B cell (primary cell): Measurements from ENCODE around the gene RPL6. TPM values are rescaled to one million over a fixed set of nuclear protein-coding genes. Genes with fewer than 3 reads are reported as not detected.

Source experiments
- ATAC-seq: fragments of 200-7000 bp; cut with Tn5 transposase; one replicate; pipeline ENCODE4 v1.10.0; 2021; ENCODE audit warnings: low read depth, mild to moderate bottlenecking, moderate number of reproducible peaks, moderate library complexity
- CTCF ChIA-PET: fragments of 350-600 bp; sonication (Branson Sonifier 250); formaldehyde crosslinking; loops from one replicate; lab custom pipeline; 2021; ENCODE audit warnings: antibody characterized with exemption, inconsistent platforms; lab: Charles Lee
- POLR2A ChIA-PET: fragments of 350-600 bp; sonication (Branson Sonifier 250); formaldehyde crosslinking; loops from one replicate; lab custom pipeline; 2021; ENCODE audit warnings: antibody characterized with exemption; lab: Charles Lee
- DNase-seq: peaks from one replicate; pipeline ENCODE4 v3.0.0; 2013
- H2AFZ ChIP-seq: 2 replicates; pipeline ENCODE4 v1.6.1; 2012; ENCODE audit warnings: mild to moderate bottlenecking, low read depth, low read length; ENCODE audit not compliant: insufficient read depth, poor library complexity, severe bottlenecking
- H3K27ac ChIP-seq, 2 donors: 1 replicate in 1 of 2; 2 replicates in 1 of 2; pipeline ENCODE4 v1.5.1; 2012 to 2013; ENCODE audit warnings: low read length in 2 of 2, mild to moderate bottlenecking in 2 of 2, moderate library complexity in 1 of 2
- H3K27me3 ChIP-seq, 4 experiments: fragments of 200-600 bp in 1 of 4; sonication (generic) in 1 of 4; replicated peaks in 1 of 4; 1 replicate in 2 of 4; 2 replicates in 2 of 4; pipeline versions ENCODE4 v1.6.1 to v1.7.0; 2013 to 2016; ENCODE audit warnings: low read length in 3 of 4, mild to moderate bottlenecking in 2 of 4, mixed read lengths in 1 of 4, moderate library complexity in 1 of 4; ENCODE audit not compliant: insufficient read depth in 4 of 4, control insufficient read depth in 3 of 4; ENCODE audit errors: control extremely low read depth in 1 of 4
- H3K36me3 ChIP-seq, 2 experiments: replicated peaks in 1 of 2; 1 replicate in 1 of 2; 2 replicates in 1 of 2; pipeline versions ENCODE4 v1.6.1 to v1.7.1; 2013; ENCODE audit warnings: low read length in 1 of 2; ENCODE audit not compliant: insufficient read depth in 2 of 2, control insufficient read depth in 1 of 2; ENCODE audit errors: control extremely low read depth in 1 of 2, extremely low read depth in 1 of 2
- H3K4me1 ChIP-seq, 2 donors: fragments of 200-600 bp in 1 of 2; sonication (generic) in 1 of 2; 1 replicate in 1 of 2; 2 replicates in 1 of 2; pipeline versions ENCODE4 v1.5.1 to v1.6.1; 2013 to 2017; ENCODE audit warnings: low read length in 2 of 2; ENCODE audit not compliant: control insufficient read depth in 2 of 2, insufficient read depth in 2 of 2
- H3K4me2 ChIP-seq: replicated peaks from 2 replicates; pipeline ENCODE3; 2012; ENCODE audit warnings: mild to moderate bottlenecking, low read depth, low read length; ENCODE audit not compliant: poor library complexity, severe bottlenecking
- H3K4me3 ChIP-seq, 5 experiments: fragments of 200-600 bp in 1 of 5; sonication (generic) in 1 of 5; 1 replicate in 3 of 5; 2 replicates in 2 of 5; pipeline versions ENCODE4 v1.5.1 to v1.7.0; 2011 to 2016; ENCODE audit warnings: low read length in 4 of 5, mild to moderate bottlenecking in 4 of 5, low read depth in 2 of 5, control low read depth in 1 of 5, moderate library complexity in 1 of 5; ENCODE audit not compliant: insufficient read depth in 1 of 5; ENCODE audit errors: control extremely low read depth in 1 of 5, extremely low read depth in 1 of 5
- H3K79me2 ChIP-seq: fragments of 200-600 bp; sonication (generic); one replicate; pipeline ENCODE4 v1.6.0; 2016; ENCODE audit warnings: low read length; ENCODE audit not compliant: control insufficient read depth, insufficient read depth
- H3K9ac ChIP-seq: fragments of 200-600 bp; sonication (generic); 2 replicates; pipeline ENCODE4 v1.6.1; 2017; ENCODE audit warnings: mild to moderate bottlenecking, low read length, moderate library complexity
- H3K9me3 ChIP-seq, 3 donors: one replicate each; pipeline versions ENCODE4 v1.6.1 to v1.7.1; 2013; ENCODE audit warnings: low read length in 2 of 3; ENCODE audit not compliant: control insufficient read depth in 2 of 3, insufficient read depth in 1 of 3; ENCODE audit errors: control extremely low read depth in 1 of 3
- H4K20me1 ChIP-seq: 2 replicates; pipeline ENCODE4 v1.6.0; 2012; ENCODE audit warnings: mild to moderate bottlenecking, low read length; ENCODE audit not compliant: insufficient read depth, control insufficient read depth, poor library complexity, severe bottlenecking
- H3K27ac Mint-ChIP-seq: one replicate; pipeline ENCODE4 v1.8.0; 2021; ENCODE audit warnings: mixed read lengths
- H3K27me3 Mint-ChIP-seq: one replicate; pipeline ENCODE4 v1.8.0; 2021; ENCODE audit warnings: mixed read lengths
- H3K4me1 Mint-ChIP-seq: one replicate; pipeline ENCODE4 v1.8.0; 2021; ENCODE audit warnings: mixed read lengths
- H3K4me3 Mint-ChIP-seq: one replicate; pipeline ENCODE4 v1.8.0; 2021; ENCODE audit warnings: mixed read lengths
- H3K9me3 Mint-ChIP-seq: one replicate; pipeline ENCODE4 v1.8.0; 2022; ENCODE audit warnings: mixed read lengths; ENCODE audit not compliant: insufficient read depth
- CTCF ChIP-seq: fragments of 200-600 bp; IDR thresholded peaks from one replicate; pipeline ENCODE4 v1.8.0; 2022; ENCODE audit warnings: antibody characterized with exemption, mild to moderate bottlenecking
- EZH2 ChIP-seq: IDR thresholded peaks from 2 replicates; pipeline ENCODE4 v1.6.1; 2012; ENCODE audit warnings: borderline replicate concordance, low read depth, mild to moderate bottlenecking, moderate library complexity, low read length; ENCODE audit not compliant: insufficient read depth, poor library complexity, severe bottlenecking
- WGBS: methylation state at CpG from one replicate; pipeline ENCODE4 v1.1.5; 2013; ENCODE audit warnings: missing lambda C conversion rate; ENCODE audit not compliant: insufficient coverage; 5-methylcytosine and 5-hydroxymethylcytosine counted together
- intact Hi-C: fragments of 100-400 bp; cut with micrococcal nuclease; formaldehyde crosslinking; loops from one replicate; pipeline ENCODE4 v1.10.0; 2022
- polyA plus RNA-seq: library from polyadenylated mRNA; depleted of rRNA; stranded (reverse); fragments of >200 nt; gene quantifications from 2 replicates; pipeline ENCODE4 v1.2.3, GENCODE V29; 2012
- total RNA-seq, 2 donors: library from RNA; stranded (reverse); fragments of 120-200 nt in 1 of 2; gene quantifications; 1 replicate in 1 of 2; 2 replicates in 1 of 2; pipeline versions ENCODE4 v1.2.3 to v1.2.4, GENCODE V29; 2013 to 2022

The RPL6 gene
- total and polyA plus RNA-seq, 2 donors (not counting 1 experiment from before 2014, with no cell fraction given), result 1,336 to 1,621 TPM

- H2AFZ ChIP-seq, result no peak overlapping the region
- Mint-ChIP-seq H3K4me1 (peaks cover 31% of the 10 kb centered on the region), H3K4me3 (no peak overlapping the region), H3K9me3 (no peaks in the 10 kb centered on the region), H3K27me3 (no peaks in the 10 kb centered on the region), H3K27ac (no peak overlapping the region)
- H4K20me1 ChIP-seq, result peaks cover 58% of the 10 kb centered on the region
- H3K36me3 ChIP-seq, result no peaks in the 10 kb centered on the region
- ATAC-seq (no peak), DNase-seq (no peak)
- ChIA-PET CTCF (no interaction called here), POLR2A (no interaction called here)
- no peak overlapping the region for H3K27ac ChIP-seq
- H3K9me3 ChIP-seq, result no peaks in the 10 kb centered on the region
- no peaks in the 10 kb centered on the region for H3K27me3 ChIP-seq
- intact Hi-C loops, result no loop called here
- peaks cover 94% of the 10 kb centered on the region for H3K79me2 ChIP-seq
- peaks cover 0 to 3% of the 10 kb centered on the region in 2 donors for H3K4me1 ChIP-seq
- no peak overlapping the region for H3K4me3 ChIP-seq
- H3K9ac ChIP-seq, result no peak overlapping the region
- TF ChIP-seq EZH2, result no peak
- no peak for TF ChIP-seq CTCF
- no peak overlapping the region for H3K4me2 ChIP-seq
- no CpG with 5 or more reads among the region's 1 CpG for WGBS
Observed at GRCh38 chr12:112370199-112370598, 39.2 kb downstream of the RPL6 start.

GRCh38 chr12:112368856-112369255 lies 40.5 kb downstream of the RPL6 start:
- no peak overlapping the region for H3K4me3 ChIP-seq
- ATAC-seq (no peak), DNase-seq (no peak)
- 88% methylated on average over 4 of the region's 6 CpGs for WGBS
- no peaks in the 10 kb centered on the region for H3K36me3 ChIP-seq
- H3K9ac ChIP-seq, result no peak overlapping the region
- ChIA-PET CTCF (interaction anchor here (0.5 to 1.4 kb wide), 2 partner anchors 18 to 492 kb away, joined by 3 to 5 read pairs; no protein-coding TSS in a partner anchor), POLR2A (no interaction called here)
- Mint-ChIP-seq H3K4me1 (peaks cover 26% of the 10 kb centered on the region), H3K4me3 (no peak overlapping the region), H3K27me3 (no peaks in the 10 kb centered on the region), H3K27ac (no peak overlapping the region), H3K9me3 (no peaks in the 10 kb centered on the region)
- H2AFZ ChIP-seq, result no peak overlapping the region
- peaks cover 54% of the 10 kb centered on the region for H4K20me1 ChIP-seq
- no peaks in the 10 kb centered on the region for H3K27me3 ChIP-seq
- intact Hi-C loops, result no loop called here
- no peak overlapping the region for H3K27ac ChIP-seq
- peaks cover 93% of the 10 kb centered on the region for H3K79me2 ChIP-seq
- TF ChIP-seq CTCF (no peak), EZH2 (no peak)
- H3K4me1 ChIP-seq, result peaks cover 0 to 3% of the 10 kb centered on the region in 2 donors
- no peaks in the 10 kb centered on the region for H3K9me3 ChIP-seq
- H3K4me2 ChIP-seq, result no peak overlapping the region
